Brain microvascular endothelial cell (primary cell): ENCODE data around the gene NFATC1.
"Not testable (repeated sequence)": the region's sequence is repeated elsewhere in the genome, so short reads cannot be mapped to it uniquely, and the experiment has no call there.

Experiments
- DNase-seq: peaks from one replicate; pipeline ENCODE4 v3.0.0-alpha.2; 2020
- H3K27ac ChIP-seq: fragments of 250-450 bp; sonication (Bioruptor Pico); 2 replicates; pipeline ENCODE4 v1.5.1; 2020; ENCODE audit warnings: mild to moderate bottlenecking, moderate library complexity
- H3K27me3 ChIP-seq: fragments of 250-450 bp; sonication (Bioruptor Pico); replicated peaks from 2 replicates; pipeline ENCODE4 v1.5.1; 2020; ENCODE audit warnings: mild to moderate bottlenecking
- H3K36me3 ChIP-seq: fragments of 250-450 bp; sonication (Bioruptor Pico); replicated peaks from 2 replicates; pipeline ENCODE4 v1.5.1; 2020; ENCODE audit warnings: mild to moderate bottlenecking
- H3K4me3 ChIP-seq: 2 replicates; pipeline ENCODE4 v1.5.1; 2011; ENCODE audit warnings: low read depth, mild to moderate bottlenecking, control low read depth, low read length, moderate library complexity
- CTCF ChIP-seq: IDR thresholded peaks from 2 replicates; pipeline ENCODE4 v1.5.1; 2011; ENCODE audit warnings: low read depth, mild to moderate bottlenecking, moderate library complexity, low read length, control low read depth, inconsistent platforms; ENCODE audit errors: missing control alignments
- in situ Hi-C: cut with HindIII; loops from 2 replicates; pipeline ENCODE4 v1.10.0; 2017; ENCODE audit warnings: low sequenced_read_pairs, low pct_ligation_motif_present

Gene NFATC1

DNA sequence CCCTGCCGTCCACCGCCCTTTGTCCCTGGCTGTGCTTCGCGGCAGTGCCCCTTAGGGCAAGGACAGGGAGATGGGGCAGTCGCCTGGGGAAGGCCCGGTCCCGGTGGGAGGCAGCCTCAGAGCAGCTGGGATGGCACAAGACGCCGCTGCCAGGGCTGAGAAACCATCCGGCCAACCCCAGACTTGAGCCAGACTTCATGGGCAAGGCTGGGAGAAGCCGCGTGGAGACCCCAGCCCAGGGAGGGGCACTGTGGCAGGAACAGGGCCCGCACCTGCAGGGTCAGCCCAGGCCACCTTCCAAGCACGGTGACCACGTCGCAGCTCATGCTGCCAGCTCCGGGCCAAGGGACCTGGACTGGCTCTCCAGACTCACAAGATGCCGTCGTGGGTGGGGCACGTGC lies 84.0 kb downstream of the NFATC1 start:
- Histone ChIP-seq H3K36me3 (no peaks in the 10 kb centered on the region), H3K27ac (no peak overlapping the region), H3K27me3 (no peaks in the 10 kb centered on the region), H3K4me3 (no peak overlapping the region)
- in situ Hi-C loops = no loop called here
- no peak for TF ChIP-seq CTCF
- DNase-seq = no peak

GRCh38 chr18:79480171-79481045 lies 84.7 kb downstream of the NFATC1 start:
- no peak for TF ChIP-seq CTCF
- Histone ChIP-seq H3K4me3 (no peak overlapping the region), H3K27ac (no peak overlapping the region), H3K36me3 (no peaks in the 10 kb centered on the region), H3K27me3 (no peaks in the 10 kb centered on the region)
- DNase-seq = no peak
- in situ Hi-C loops = no loop called here

DNA sequence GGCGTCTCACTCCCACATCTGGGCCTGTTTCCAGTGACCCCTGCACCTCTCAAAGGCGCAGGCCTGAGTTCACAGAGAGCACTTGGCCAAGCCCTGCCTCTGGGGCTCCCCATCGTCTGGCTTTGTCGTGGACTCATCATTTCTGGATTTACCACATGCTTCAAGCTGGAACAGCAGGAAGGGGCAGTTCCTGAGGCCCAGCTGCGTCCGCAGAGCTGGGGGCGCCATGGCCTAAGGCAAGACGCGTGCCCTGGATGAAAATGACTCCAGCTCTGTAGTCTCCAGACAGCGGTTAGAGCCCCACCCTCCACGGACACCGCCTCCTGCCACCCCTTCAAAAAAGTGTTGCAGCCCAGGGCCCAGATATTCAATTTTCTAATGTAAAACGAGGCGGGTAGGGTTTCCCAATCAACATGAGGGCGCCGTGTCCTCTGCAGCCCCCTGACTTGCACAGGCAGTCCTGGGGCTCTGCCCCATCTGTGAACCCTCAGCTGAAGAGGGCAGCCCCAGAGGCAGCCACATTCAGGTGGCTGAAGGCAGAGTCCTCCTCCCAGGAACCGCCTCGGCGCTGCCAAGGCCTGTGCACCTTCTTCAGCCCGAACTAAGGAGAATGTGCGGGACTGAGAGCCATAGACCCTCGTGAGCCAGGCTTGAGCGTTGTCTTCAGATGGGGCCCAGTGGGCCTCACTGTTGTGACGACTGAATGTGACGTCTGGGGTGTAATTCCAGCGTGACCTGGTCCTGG lies 85.5 kb downstream of the NFATC1 start:
- Histone ChIP-seq H3K4me3 (no peak overlapping the region), H3K36me3 (no peaks in the 10 kb centered on the region), H3K27ac (no peak overlapping the region), H3K27me3 (no peaks in the 10 kb centered on the region)
- TF ChIP-seq CTCF = no peak
- in situ Hi-C loops = no loop called here
- no peak for DNase-seq

DNA sequence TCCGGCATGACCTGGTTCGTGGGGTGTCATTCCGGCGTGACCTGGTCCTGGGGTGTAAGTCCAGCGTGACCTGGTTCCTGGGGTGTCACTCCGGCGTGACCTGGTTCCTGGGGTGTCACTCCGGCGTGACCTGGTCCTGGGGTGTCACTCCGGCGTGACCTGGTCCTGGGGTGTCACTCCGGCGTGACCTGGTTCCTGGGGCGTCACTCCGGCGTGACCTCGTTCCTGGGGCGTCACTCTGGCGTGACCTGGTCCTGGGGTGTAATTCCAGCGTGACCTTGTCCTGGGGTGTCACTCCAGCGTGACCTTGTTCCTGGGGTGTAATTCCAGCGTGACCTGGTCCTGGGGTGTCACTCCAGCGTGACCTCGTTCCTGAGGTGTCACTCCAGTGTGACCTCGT lies 87.7 kb downstream of the NFATC1 start:
- DNase-seq, H3K27me3 ChIP-seq, H3K27ac ChIP-seq, H3K4me3 ChIP-seq, H3K36me3 ChIP-seq, in situ Hi-C loops: not testable (repeated sequence)

DNA sequence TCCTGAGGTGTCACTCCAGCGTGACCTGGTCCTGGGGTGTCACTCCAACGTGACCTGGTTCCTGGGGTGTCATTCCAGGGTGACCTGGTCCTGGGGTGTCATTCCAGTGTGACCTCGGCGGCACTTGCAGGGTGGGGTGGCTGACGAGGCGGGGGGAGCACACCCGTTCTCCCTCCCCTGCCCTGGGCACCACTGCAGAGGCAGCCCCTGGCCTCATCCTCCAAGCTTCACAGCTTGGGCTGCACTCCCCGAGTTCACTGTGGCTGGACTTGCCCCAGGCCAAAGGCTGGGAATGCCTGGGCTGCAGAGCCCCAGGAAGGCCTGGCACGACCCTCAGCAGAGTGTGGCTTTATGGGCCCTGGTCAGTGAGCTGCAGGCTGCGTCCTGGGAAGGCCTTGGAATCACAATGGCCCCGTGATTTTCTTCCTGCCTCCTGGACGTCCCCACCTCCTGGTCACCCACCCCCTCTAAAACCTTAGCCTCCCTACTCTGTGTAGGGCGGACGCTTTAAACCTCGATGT lies 88.3 kb downstream of the NFATC1 start:
- no peaks in the 10 kb centered on the region for H3K27me3 ChIP-seq
- H3K36me3 ChIP-seq = no peaks in the 10 kb centered on the region
- no peak for DNase-seq
- H3K27ac ChIP-seq = no peak overlapping the region
- no peak for TF ChIP-seq CTCF
- no peak overlapping the region for H3K4me3 ChIP-seq
- in situ Hi-C loops = no loop called here
